Lower lobe of right lung (tissue), 2 donors: ENCODE data around the gene COG3. TPM values are rescaled to one million over a fixed set of nuclear protein-coding genes. Genes with fewer than 3 reads are reported as not detected.

ENCODE experiments used
- ATAC-seq, 2 donors: fragments of 200-7000 bp; cut with Tn5 transposase; one replicate each; pipeline ENCODE4 v1.9.1; 2020 to 2022; ENCODE audit warnings: mild to moderate bottlenecking in 2 of 2, moderate library complexity in 2 of 2
- DNase-seq: peaks from one replicate; pipeline ENCODE4 v3.0.0-alpha.2; 2020
- H3K27ac ChIP-seq: fragments of 200-600 bp; one replicate; pipeline ENCODE4 v1.8.0; 2022
- H3K27me3 ChIP-seq: fragments of 200-600 bp; one replicate; pipeline ENCODE4 v1.8.0; 2022; ENCODE audit warnings: low read depth
- H3K36me3 ChIP-seq: fragments of 200-600 bp; one replicate; pipeline ENCODE4 v1.8.0; 2022; ENCODE audit warnings: mild to moderate bottlenecking
- H3K4me1 ChIP-seq: fragments of 200-600 bp; one replicate; pipeline ENCODE4 v1.8.0; 2022
- H3K4me3 ChIP-seq: fragments of 200-600 bp; one replicate; pipeline ENCODE4 v1.8.0; 2022; ENCODE audit warnings: mild to moderate bottlenecking
- H3K9me3 ChIP-seq: fragments of 200-600 bp; one replicate; pipeline ENCODE4 v1.8.0; 2022
- CTCF ChIP-seq: fragments of 200-600 bp; IDR thresholded peaks from one replicate; pipeline ENCODE4 v1.8.0; 2022; ENCODE audit warnings: antibody characterized with exemption, mild to moderate bottlenecking
- intact Hi-C: fragments of 100-400 bp; cut with DNase I; formaldehyde crosslinking; loops from one replicate; pipeline ENCODE4 v1.11.0; 2022
- total RNA-seq: library from RNA; stranded (reverse); fragmentation: NEBNext Ultra II Directional; extraction: Animal tissue kit (Norgen Biotek cat#: 25700); gene quantifications from one replicate; pipeline ENCODE4 v1.2.1, GENCODE V29; 2021
- donor health status: DM: no; HTN: yes; CAD: no; lungs with severe emphysema.

COG3 gene
- total RNA-seq, 1 donor from 2014 or later, result 21.9 TPM

GRCh38 chr13:45516757-45517156 is 52.0 kb downstream of the COG3 start:
- no peak overlapping the region for H3K4me3 ChIP-seq
- H3K27ac ChIP-seq, result no peak overlapping the region
- peaks cover 89% of the 10 kb centered on the region for H3K36me3 ChIP-seq
- ATAC-seq (no peak), DNase-seq (no peak)
- H3K9me3 ChIP-seq, result no peaks in the 10 kb centered on the region
- intact Hi-C loops, result no loop called here
- no peaks in the 10 kb centered on the region for H3K4me1 ChIP-seq
- TF ChIP-seq CTCF, result no peak
- no peaks in the 10 kb centered on the region for H3K27me3 ChIP-seq

GRCh38 chr13:45518525-45519245 is 53.9 kb downstream of the COG3 start:
- Histone ChIP-seq H3K4me3 (no peak overlapping the region), H3K27ac (no peak overlapping the region), H3K4me1 (no peaks in the 10 kb centered on the region), H3K36me3 (peaks cover 89% of the 10 kb centered on the region), H3K27me3 (no peaks in the 10 kb centered on the region), H3K9me3 (no peaks in the 10 kb centered on the region)
- ATAC-seq (no peak), DNase-seq (no peak)
- intact Hi-C loops, result no loop called here
- no peak for TF ChIP-seq CTCF

GRCh38 chr13:45519493-45519892 is 54.8 kb downstream of the COG3 start:
- intact Hi-C loops, result no loop called here
- ATAC-seq (no peak), DNase-seq (no peak)
- H3K27ac ChIP-seq, result no peak overlapping the region
- H3K4me3 ChIP-seq, result no peak overlapping the region
- peaks cover 88% of the 10 kb centered on the region for H3K36me3 ChIP-seq
- H3K9me3 ChIP-seq, result no peaks in the 10 kb centered on the region
- no peak for TF ChIP-seq CTCF
- no peaks in the 10 kb centered on the region for H3K27me3 ChIP-seq
- no peaks in the 10 kb centered on the region for H3K4me1 ChIP-seq

GRCh38 chr13:45521297-45521696 is 56.6 kb downstream of the COG3 start:
- H3K27me3 ChIP-seq, result no peaks in the 10 kb centered on the region
- H3K4me3 ChIP-seq, result no peak overlapping the region
- no peak overlapping the region for H3K27ac ChIP-seq
- peak; percentile 59 to 90 for ATAC-seq
- peaks cover 82% of the 10 kb centered on the region for H3K36me3 ChIP-seq
- intact Hi-C loops, result no loop called here
- DNase-seq, result no peak
- no peaks in the 10 kb centered on the region for H3K4me1 ChIP-seq
- no peak for TF ChIP-seq CTCF
- H3K9me3 ChIP-seq, result no peaks in the 10 kb centered on the region

GRCh38 chr13:45522571-45522970 is 57.8 kb downstream of the COG3 start:
- Histone ChIP-seq H3K4me1 (peaks cover 6% of the 10 kb centered on the region), H3K4me3 (no peak overlapping the region), H3K27ac (no peak overlapping the region), H3K9me3 (no peaks in the 10 kb centered on the region), H3K27me3 (no peaks in the 10 kb centered on the region), H3K36me3 (peaks cover 81% of the 10 kb centered on the region)
- DNase-seq, result no peak
- TF ChIP-seq CTCF, result no peak
- intact Hi-C loops, result no loop called here
- ATAC-seq, result no peak
